Colonic mucosa (tissue), 4 donors: Measurements from ENCODE around the gene RPN1. TPM values are rescaled to one million over a fixed set of nuclear protein-coding genes. Genes with fewer than 3 reads are reported as not detected.
A peak's percentile ranks its signal among the peaks of the same experiment; 100 is the strongest.

Experiments used
- DNase-seq: peaks from one replicate; pipeline ENCODE4 v3.0.0-alpha.2; 2020
- H3K27ac ChIP-seq: fragments of 200-600 bp; one replicate; pipeline ENCODE4 v1.8.0; 2021
- H3K27me3 ChIP-seq: fragments of 200-600 bp; one replicate; pipeline ENCODE4 v1.8.0; 2021
- H3K36me3 ChIP-seq: fragments of 200-600 bp; one replicate; pipeline ENCODE4 v1.8.0; 2021
- H3K4me1 ChIP-seq: fragments of 200-600 bp; one replicate; pipeline ENCODE4 v1.8.0; 2021; ENCODE audit warnings: mild to moderate bottlenecking
- H3K4me3 ChIP-seq: fragments of 200-600 bp; one replicate; pipeline ENCODE4 v1.8.0; 2021
- H3K9ac ChIP-seq, 2 donors: one replicate each; pipeline ENCODE4 v1.7.0; 2013; ENCODE audit warnings: control low read depth in 2 of 2, low read depth in 2 of 2, low read length in 2 of 2
- H3K9me3 ChIP-seq: fragments of 200-600 bp; one replicate; pipeline ENCODE4 v1.8.0; 2021
- CTCF ChIP-seq: fragments of 200-600 bp; IDR thresholded peaks from one replicate; pipeline ENCODE4 v1.8.0; 2022; ENCODE audit warnings: antibody characterized with exemption, mild to moderate bottlenecking
- intact Hi-C: fragments of 100-400 bp; cut with DNase I; formaldehyde crosslinking; loops from one replicate; pipeline ENCODE4 v1.14.1; 2022
- total RNA-seq, 2 donors: library from RNA; stranded (reverse); fragmentation: NEBNext Ultra II Directional in 1 of 2; extraction: Animal tissue kit (Norgen Biotek cat#: 25700) in 1 of 2; gene quantifications; one replicate each; pipeline ENCODE4 v1.2.1, GENCODE V29; 2021
- donor health status: healthy.
- donor health status: DM: no; HTN: no; CAD: no.
- donor health status: DM: no; HTN: no; CAD: no.

The RPN1 gene
- total RNA-seq, 2 donors from 2014 or later, result 188 to 314 TPM

GRCh38 chr3:128584412-128585020 lies 66.1 kb downstream of the RPN1 start:
- no peak overlapping the region for H3K27ac ChIP-seq
- no peaks in the 10 kb centered on the region for H3K4me1 ChIP-seq
- no peaks in the 10 kb centered on the region for H3K36me3 ChIP-seq
- peak; percentile 46 for TF ChIP-seq CTCF
- H3K4me3 ChIP-seq, result no peak overlapping the region
- H3K9ac ChIP-seq, result no peak overlapping the region
- H3K27me3 ChIP-seq, result no peaks in the 10 kb centered on the region
- intact Hi-C loops, result loop anchor here (5.0 kb wide), 1 partner anchor 157 kb away; no protein-coding TSS in a partner anchor
- no peaks in the 10 kb centered on the region for H3K9me3 ChIP-seq
- peak; percentile 72 for DNase-seq

GRCh38 chr3:128581566-128581965 lies 69.1 kb downstream of the RPN1 start:
- no peaks in the 10 kb centered on the region for H3K4me1 ChIP-seq
- no peak overlapping the region for H3K27ac ChIP-seq
- no peak for TF ChIP-seq CTCF
- no peaks in the 10 kb centered on the region for H3K36me3 ChIP-seq
- no peak for DNase-seq
- H3K27me3 ChIP-seq, result no peaks in the 10 kb centered on the region
- intact Hi-C loops, result loop anchor here (5.0 kb wide), 1 partner anchor 154 kb away; no protein-coding TSS in a partner anchor
- H3K9ac ChIP-seq, result no peak overlapping the region
- H3K9me3 ChIP-seq, result no peaks in the 10 kb centered on the region
- no peak overlapping the region for H3K4me3 ChIP-seq

GRCh38 chr3:128579927-128580326 lies 70.7 kb downstream of the RPN1 start:
- no peak overlapping the region for H3K9ac ChIP-seq
- no peaks in the 10 kb centered on the region for H3K4me1 ChIP-seq
- no peak overlapping the region for H3K27ac ChIP-seq
- H3K9me3 ChIP-seq, result no peaks in the 10 kb centered on the region
- no peaks in the 10 kb centered on the region for H3K27me3 ChIP-seq
- TF ChIP-seq CTCF, result no peak
- intact Hi-C loops, result loop anchor here (5.0 kb wide), 1 partner anchor 153 kb away; no protein-coding TSS in a partner anchor
- H3K4me3 ChIP-seq, result no peak overlapping the region
- H3K36me3 ChIP-seq, result no peaks in the 10 kb centered on the region
- DNase-seq, result no peak

GRCh38 chr3:128578346-128578745 lies 72.3 kb downstream of the RPN1 start:
- Histone ChIP-seq H3K4me3 (no peak overlapping the region), H3K27me3 (no peaks in the 10 kb centered on the region), H3K27ac (no peak overlapping the region), H3K4me1 (no peaks in the 10 kb centered on the region), H3K9me3 (no peaks in the 10 kb centered on the region), H3K9ac (no peak overlapping the region), H3K36me3 (no peaks in the 10 kb centered on the region)
- no peak for DNase-seq
- intact Hi-C loops, result no loop called here
- no peak for TF ChIP-seq CTCF

- Histone ChIP-seq H3K27me3 (no peaks in the 10 kb centered on the region), H3K4me1 (no peaks in the 10 kb centered on the region), H3K4me3 (no peak overlapping the region), H3K36me3 (no peaks in the 10 kb centered on the region), H3K9ac (no peak overlapping the region), H3K9me3 (no peaks in the 10 kb centered on the region), H3K27ac (no peak overlapping the region)
- TF ChIP-seq CTCF, result no peak
- intact Hi-C loops, result no loop called here
- no peak for DNase-seq
These were observed 72.9 kb downstream of the RPN1 start for GRCh38 chr3:128577711-128578110.
